Muscle of back (tissue), 11 donors: ENCODE data around the gene AJM1. TPM values are rescaled to one million over a fixed set of nuclear protein-coding genes. Genes with fewer than 3 reads are reported as not detected.
"Not testable (repeated sequence)": the region's sequence is repeated elsewhere in the genome, so short reads cannot be mapped to it uniquely, and the experiment has no call there.

Source experiments
- DNase-seq, 3 donors: peaks; one replicate each; pipeline versions ENCODE4 v3.0.0 to v3.0.0-alpha.2; 2013
- polyA plus RNA-seq, 10 donors: library from polyadenylated mRNA; unstranded; fragments of 120-200 nt; gene quantifications; one replicate each; pipeline ENCODE4 v1.2.1, GENCODE V29; 2013; ENCODE audit not compliant: insufficient read length in 10 of 10

Gene AJM1
- polyA plus RNA-seq, 10 donors: 1.3 to 2.1 (median 1.7) TPM

GRCh38 chr9:136829412-136829811 is 12.9 kb upstream of the AJM1 start:
- DNase-seq: no peak

- no peak for DNase-seq
These were observed 12.0 kb upstream of the AJM1 start for GRCh38 chr9:136829981-136830885.

- DNase-seq: no peak
These were observed 11.1 kb upstream of the AJM1 start for GRCh38 chr9:136831002-136831719.

GRCh38 chr9:136831720-136832104 is 10.6 kb upstream of the AJM1 start:
- DNase-seq: no peak

GRCh38 chr9:136832581-136832980 is 9.7 kb upstream of the AJM1 start:
- no peak for DNase-seq

- DNase-seq: not testable (repeated sequence)
These were observed 8.8 kb upstream of the AJM1 start for GRCh38 chr9:136833381-136834048.

- DNase-seq: no peak
These were observed 6.9 kb upstream of the AJM1 start for GRCh38 chr9:136835162-136835931.

GRCh38 chr9:136835932-136836904 is 6.1 kb upstream of the AJM1 start:
- peak in 1 of 3 donors; percentile 26 for DNase-seq

- no peak for DNase-seq
These were observed 5.0 kb upstream of the AJM1 start for GRCh38 chr9:136837146-136837855.

- not testable (repeated sequence) for DNase-seq
These were observed 4.4 kb upstream of the AJM1 start for GRCh38 chr9:136837856-136838277.

GRCh38 chr9:136838314-136839228 is 3.7 kb upstream of the AJM1 start:
- no peak for DNase-seq

- DNase-seq: no peak
These were observed 2.8 kb upstream of the AJM1 start for GRCh38 chr9:136839229-136840139.

- DNase-seq: peak in 1 of 3 donors; percentile 42
These were observed 2.0 kb upstream of the AJM1 start for GRCh38 chr9:136840140-136840876.

- peak in 2 of 3 donors; percentile 33 to 75 for DNase-seq
These were observed 1.2 kb upstream of the AJM1 start for GRCh38 chr9:136840877-136841645.

GRCh38 chr9:136841646-136842379 is 465 bp upstream of the AJM1 start:
- peak in 1 of 3 donors; percentile 27 for DNase-seq
